Measurements from ENCODE around the gene ELMO1. TPM values are rescaled to one million over a fixed set of nuclear protein-coding genes. Genes with fewer than 3 reads are reported as not detected.

Gene ELMO1
- total and polyA plus RNA-seq, 2 experiments from 2014 or later = 6.5 to 24.9 TPM

DNA sequence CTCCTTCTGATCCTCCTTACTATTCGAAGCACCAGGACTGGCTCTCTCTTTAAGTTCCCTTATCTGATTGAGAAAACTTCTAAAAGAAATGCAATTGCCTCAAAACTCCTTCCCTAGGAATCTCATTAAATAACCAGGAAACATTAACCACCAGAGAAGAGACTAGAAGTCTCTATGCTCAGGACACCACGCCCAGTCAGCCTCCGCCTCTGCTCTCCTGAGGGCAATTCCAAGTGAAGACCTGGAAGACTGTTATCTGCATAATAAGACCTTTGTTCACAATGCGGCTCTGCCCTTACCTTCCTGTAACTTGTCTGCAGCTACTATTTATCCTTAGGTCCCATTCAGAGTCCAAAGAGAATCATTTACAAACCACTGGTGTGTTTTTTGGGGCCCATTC, 78.8 kb downstream of the ELMO1 start (continued):
- TF ChIP-seq, protein P1, sequence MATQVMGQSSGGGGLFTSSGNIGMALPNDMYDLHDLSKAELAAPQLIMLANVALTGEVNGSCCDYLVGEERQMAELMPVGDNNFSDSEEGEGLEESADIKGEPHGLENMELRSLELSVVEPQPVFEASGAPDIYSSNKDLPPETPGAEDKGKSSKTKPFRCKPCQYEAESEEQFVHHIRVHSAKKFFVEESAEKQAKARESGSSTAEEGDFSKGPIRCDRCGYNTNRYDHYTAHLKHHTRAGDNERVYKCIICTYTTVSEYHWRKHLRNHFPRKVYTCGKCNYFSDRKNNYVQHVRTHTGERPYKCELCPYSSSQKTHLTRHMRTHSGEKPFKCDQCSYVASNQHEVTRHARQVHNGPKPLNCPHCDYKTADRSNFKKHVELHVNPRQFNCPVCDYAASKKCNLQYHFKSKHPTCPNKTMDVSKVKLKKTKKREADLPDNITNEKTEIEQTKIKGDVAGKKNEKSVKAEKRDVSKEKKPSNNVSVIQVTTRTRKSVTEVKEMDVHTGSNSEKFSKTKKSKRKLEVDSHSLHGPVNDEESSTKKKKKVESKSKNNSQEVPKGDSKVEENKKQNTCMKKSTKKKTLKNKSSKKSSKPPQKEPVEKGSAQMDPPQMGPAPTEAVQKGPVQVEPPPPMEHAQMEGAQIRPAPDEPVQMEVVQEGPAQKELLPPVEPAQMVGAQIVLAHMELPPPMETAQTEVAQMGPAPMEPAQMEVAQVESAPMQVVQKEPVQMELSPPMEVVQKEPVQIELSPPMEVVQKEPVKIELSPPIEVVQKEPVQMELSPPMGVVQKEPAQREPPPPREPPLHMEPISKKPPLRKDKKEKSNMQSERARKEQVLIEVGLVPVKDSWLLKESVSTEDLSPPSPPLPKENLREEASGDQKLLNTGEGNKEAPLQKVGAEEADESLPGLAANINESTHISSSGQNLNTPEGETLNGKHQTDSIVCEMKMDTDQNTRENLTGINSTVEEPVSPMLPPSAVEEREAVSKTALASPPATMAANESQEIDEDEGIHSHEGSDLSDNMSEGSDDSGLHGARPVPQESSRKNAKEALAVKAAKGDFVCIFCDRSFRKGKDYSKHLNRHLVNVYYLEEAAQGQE (IDR thresholded peaks at IDR 0.05; ENCODE audit: unreplicated experiment) = no peak
- TF ChIP-seq CREB1 (CRISPR knock-in tag; IDR thresholded peaks at IDR 0.05; ENCODE audit: low read depth) (no peak), ZNF331 (CRISPR knock-in tag; IDR thresholded peaks at IDR 0.05; ENCODE audit: low read depth) (no peak), EZH2phosphoT487 (IDR thresholded peaks at IDR 0.05; ENCODE audit: unreplicated experiment) (no peak), JUNB (IDR thresholded peaks at IDR 0.05; ENCODE audit: unreplicated experiment) (no peak)
- TF ChIP-seq, protein P2, sequence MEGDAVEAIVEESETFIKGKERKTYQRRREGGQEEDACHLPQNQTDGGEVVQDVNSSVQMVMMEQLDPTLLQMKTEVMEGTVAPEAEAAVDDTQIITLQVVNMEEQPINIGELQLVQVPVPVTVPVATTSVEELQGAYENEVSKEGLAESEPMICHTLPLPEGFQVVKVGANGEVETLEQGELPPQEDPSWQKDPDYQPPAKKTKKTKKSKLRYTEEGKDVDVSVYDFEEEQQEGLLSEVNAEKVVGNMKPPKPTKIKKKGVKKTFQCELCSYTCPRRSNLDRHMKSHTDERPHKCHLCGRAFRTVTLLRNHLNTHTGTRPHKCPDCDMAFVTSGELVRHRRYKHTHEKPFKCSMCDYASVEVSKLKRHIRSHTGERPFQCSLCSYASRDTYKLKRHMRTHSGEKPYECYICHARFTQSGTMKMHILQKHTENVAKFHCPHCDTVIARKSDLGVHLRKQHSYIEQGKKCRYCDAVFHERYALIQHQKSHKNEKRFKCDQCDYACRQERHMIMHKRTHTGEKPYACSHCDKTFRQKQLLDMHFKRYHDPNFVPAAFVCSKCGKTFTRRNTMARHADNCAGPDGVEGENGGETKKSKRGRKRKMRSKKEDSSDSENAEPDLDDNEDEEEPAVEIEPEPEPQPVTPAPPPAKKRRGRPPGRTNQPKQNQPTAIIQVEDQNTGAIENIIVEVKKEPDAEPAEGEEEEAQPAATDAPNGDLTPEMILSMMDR (conservative IDR thresholded peaks at IDR 0.05; ENCODE audit: low read depth in 2 of 2) = no peak

DNA sequence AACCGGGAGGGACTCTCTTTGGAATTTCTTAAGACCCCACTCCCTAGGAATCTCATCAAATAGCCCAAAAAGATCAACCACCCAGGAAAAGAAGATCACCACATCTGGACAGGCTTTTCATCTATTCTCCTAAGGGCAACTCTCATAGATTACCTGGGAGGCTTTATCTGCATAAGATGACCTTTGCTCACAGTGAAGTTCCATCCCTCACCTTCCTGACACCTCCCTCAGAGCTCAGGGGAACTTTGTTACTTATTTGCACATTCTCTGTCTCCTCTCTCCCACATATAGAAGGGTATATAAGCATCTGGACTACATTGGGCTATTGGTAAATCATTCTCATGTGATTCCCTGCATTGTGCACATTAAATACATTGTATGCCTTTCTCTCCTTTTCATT, 80.1 kb downstream of the ELMO1 start:
- Histone ChIP-seq H3K9me2 (ENCODE audit: insufficient read depth) (no peaks in the 10 kb centered on the region), H3K4me2 (no peak overlapping the region), H3K36me3 (ENCODE audit: insufficient read depth) (no peaks in the 10 kb centered on the region), H4K20me1 (replicated peaks; ENCODE audit: insufficient read depth) (no peaks in the 10 kb centered on the region), H3K79me2 (replicated peaks; ENCODE audit: insufficient read depth) (no peaks in the 10 kb centered on the region), H3K4me1 (ENCODE audit: insufficient read depth) (peaks cover 8% of the 10 kb centered on the region), H3K4me3 (no peak overlapping the region), H3F3A (replicated peaks; ENCODE audit: low read depth) (no peaks in the 10 kb centered on the region), H3K27me3 (ENCODE audit: insufficient read depth) (no peaks in the 10 kb centered on the region), H2AFZ (no peak overlapping the region), H3K27ac (ENCODE audit: low read depth) (no peak overlapping the region)
- no peaks in the 10 kb centered on the region for H3K36me3 Mint-ChIP-seq (ENCODE audit: low read depth)
- no peak overlapping the region for H3K27ac Mint-ChIP-seq
- H3K4me3 Mint-ChIP-seq = no peak overlapping the region
- ATAC-seq (no peak), DNase-seq (ENCODE audit: low spot score) (no peak)
- H3K9me3 Mint-ChIP-seq = no peaks in the 10 kb centered on the region
- H3K27me3 Mint-ChIP-seq (ENCODE audit: insufficient read depth, low read depth, poor library complexity) = no peaks in the 10 kb centered on the region
- peaks cover 15% of the 10 kb centered on the region for H3K4me1 Mint-ChIP-seq
- no peak for TF ChIP-seq ZNF331 (CRISPR knock-in tag; IDR thresholded peaks at IDR 0.05; ENCODE audit: low read depth)
- TF ChIP-seq, protein P2 (conservative IDR thresholded peaks at IDR 0.05; ENCODE audit: low read depth in 2 of 2) = no peak
- TF ChIP-seq EZH2 (IDR thresholded peaks at IDR 0.05; ENCODE audit: low read depth, unreplicated experiment) = no peak
- no peak for TF ChIP-seq JUNB (IDR thresholded peaks at IDR 0.05; ENCODE audit: unreplicated experiment)
- no peak for TF ChIP-seq NANOG (IDR thresholded peaks at IDR 0.05; ENCODE audit: borderline replicate concordance)
- no peak for TF ChIP-seq POLR2AphosphoS5 (IDR thresholded peaks at IDR 0.05; ENCODE audit: low read depth)
- TF ChIP-seq, protein P3, sequence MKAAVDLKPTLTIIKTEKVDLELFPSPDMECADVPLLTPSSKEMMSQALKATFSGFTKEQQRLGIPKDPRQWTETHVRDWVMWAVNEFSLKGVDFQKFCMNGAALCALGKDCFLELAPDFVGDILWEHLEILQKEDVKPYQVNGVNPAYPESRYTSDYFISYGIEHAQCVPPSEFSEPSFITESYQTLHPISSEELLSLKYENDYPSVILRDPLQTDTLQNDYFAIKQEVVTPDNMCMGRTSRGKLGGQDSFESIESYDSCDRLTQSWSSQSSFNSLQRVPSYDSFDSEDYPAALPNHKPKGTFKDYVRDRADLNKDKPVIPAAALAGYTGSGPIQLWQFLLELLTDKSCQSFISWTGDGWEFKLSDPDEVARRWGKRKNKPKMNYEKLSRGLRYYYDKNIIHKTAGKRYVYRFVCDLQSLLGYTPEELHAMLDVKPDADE (IDR thresholded peaks at IDR 0.05) = no peak
- TF ChIP-seq, protein P1 (IDR thresholded peaks at IDR 0.05; ENCODE audit: unreplicated experiment) = no peak

Data from GM23338 (cell line).